HEK293 (cell line): Measurements from ENCODE around the gene CKMT2.

ENCODE experiments used
- CTCF ChIA-PET: fragments of 350-600 bp; formaldehyde crosslinking; extraction: SDS; loops from one replicate; lab custom pipeline; 2021; ENCODE audit warnings: antibody characterized with exemption; lab: Yijun Ruan, JAX
- POLR2A ChIA-PET: fragments of 300-600 bp; formaldehyde crosslinking; extraction: SDS; loops from one replicate; lab custom pipeline; 2020; ENCODE audit warnings: antibody characterized with exemption, inconsistent platforms; lab: Yijun Ruan, JAX
- H3K27ac ChIP-seq: fragments of 200-500 bp; sonication (Bioruptor generic); 2 replicates; pipeline ENCODE4 v1.5.1; 2014; ENCODE audit warnings: low read depth, low read length, control low read depth, inconsistent platforms; ENCODE audit errors: extremely low read depth
- H3K36me3 ChIP-seq, 2 experiments: fragments of 200-500 bp in 1 of 2; sonication (Bioruptor generic) in 1 of 2; 1 replicate in 1 of 2; 2 replicates in 1 of 2; pipeline ENCODE4 v1.5.1; 2014 to 2017; ENCODE audit warnings: inconsistent platforms in 2 of 2, low read length in 2 of 2; ENCODE audit not compliant: control insufficient read depth in 2 of 2, insufficient read depth in 1 of 2
- H3K4me1 ChIP-seq: fragments of 200-500 bp; sonication (Bioruptor generic); 2 replicates; pipeline ENCODE4 v1.5.1; 2014; ENCODE audit warnings: mild to moderate bottlenecking, low read length, inconsistent platforms; ENCODE audit not compliant: control insufficient read depth, insufficient read depth
- H3K4me3 ChIP-seq: 2 replicates; pipeline ENCODE4 v1.5.1; 2011; ENCODE audit warnings: low read depth, mild to moderate bottlenecking, control low read depth, low read length, moderate library complexity
- H3K9me3 ChIP-seq: fragments of 200-500 bp; sonication (Bioruptor generic); 2 replicates; pipeline ENCODE4 v1.5.1; 2014; ENCODE audit warnings: low read depth, low read length, inconsistent platforms; ENCODE audit not compliant: control insufficient read depth, insufficient read depth
- EGR2 ChIP-seq: fragments of 450-650 bp; formaldehyde crosslinking; IDR thresholded peaks from 2 replicates; pipeline ENCODE4 v1.5.1; 2016; ENCODE audit warnings: low read depth, missing biosample characterization, missing genetic modification characterization
- MYNN ChIP-seq: fragments of 450-650 bp; formaldehyde crosslinking; IDR thresholded peaks from 2 replicates; pipeline ENCODE4 v1.5.1; 2016; ENCODE audit warnings: missing biosample characterization, missing genetic modification characterization, borderline replicate concordance
- TCF7L2 ChIP-seq: IDR thresholded peaks from 2 replicates; pipeline ENCODE4 v1.6.1; 2011; ENCODE audit warnings: low read depth, mild to moderate bottlenecking, inconsistent platforms, low read length, moderate library complexity, borderline replicate concordance
- ZBTB1 ChIP-seq: fragments of 450-650 bp; formaldehyde crosslinking; IDR thresholded peaks from 2 replicates; pipeline ENCODE4 v1.5.1; 2016; ENCODE audit warnings: missing biosample characterization, missing genetic modification characterization
- ZEB2 ChIP-seq: fragments of 450-650 bp; formaldehyde crosslinking; IDR thresholded peaks from 2 replicates; pipeline ENCODE4 v1.5.1; 2016; ENCODE audit warnings: missing biosample characterization, missing genetic modification characterization
- ZFHX2 ChIP-seq: fragments of 450-650 bp; formaldehyde crosslinking; conservative IDR thresholded peaks from 2 replicates; pipeline ENCODE4 v1.5.1; 2016; ENCODE audit warnings: missing biosample characterization, missing genetic modification characterization
- ZNF121 ChIP-seq: fragments of 450-650 bp; formaldehyde crosslinking; IDR thresholded peaks from 2 replicates; pipeline ENCODE4 v1.5.1; 2016; ENCODE audit warnings: missing biosample characterization, missing genetic modification characterization
- ZNF155 ChIP-seq: fragments of 450-650 bp; formaldehyde crosslinking; IDR thresholded peaks from 2 replicates; pipeline ENCODE4 v1.5.1; 2016; ENCODE audit warnings: missing biosample characterization, missing genetic modification characterization
- ZNF16 ChIP-seq: fragments of 450-650 bp; formaldehyde crosslinking; IDR thresholded peaks from 2 replicates; pipeline ENCODE4 v1.5.1; 2016; ENCODE audit warnings: low read depth, missing biosample characterization, missing genetic modification characterization
- ZNF302 ChIP-seq: fragments of 450-650 bp; formaldehyde crosslinking; IDR thresholded peaks from 2 replicates; pipeline ENCODE4 v1.5.1; 2016; ENCODE audit warnings: missing biosample characterization, missing genetic modification characterization, low read depth
- ZNF404 ChIP-seq: fragments of 450-650 bp; formaldehyde crosslinking; IDR thresholded peaks from 2 replicates; pipeline ENCODE4 v1.5.1; 2017; ENCODE audit warnings: missing biosample characterization, missing genetic modification characterization
- ZNF423 ChIP-seq: fragments of 450-650 bp; formaldehyde crosslinking; IDR thresholded peaks from 2 replicates; pipeline ENCODE4 v1.5.1; 2016; ENCODE audit warnings: missing biosample characterization, missing genetic modification characterization
- ZNF473 ChIP-seq: fragments of 450-650 bp; formaldehyde crosslinking; IDR thresholded peaks from 2 replicates; pipeline ENCODE4 v1.5.1; 2017; ENCODE audit warnings: missing biosample characterization, missing genetic modification characterization
- ZNF48 ChIP-seq: fragments of 450-650 bp; formaldehyde crosslinking; IDR thresholded peaks from 2 replicates; pipeline ENCODE4 v1.5.1; 2016; ENCODE audit warnings: missing biosample characterization, missing genetic modification characterization
- ZNF555 ChIP-seq: fragments of 450-650 bp; formaldehyde crosslinking; conservative IDR thresholded peaks from 2 replicates; pipeline ENCODE4 v1.5.1; 2017; ENCODE audit warnings: missing biosample characterization, mild to moderate bottlenecking, missing genetic modification characterization, inconsistent platforms
- ZNF621 ChIP-seq: fragments of 450-650 bp; formaldehyde crosslinking; IDR thresholded peaks from 2 replicates; pipeline ENCODE4 v1.5.1; 2017; ENCODE audit warnings: missing biosample characterization, missing genetic modification characterization
- ZNF658 ChIP-seq: fragments of 450-650 bp; formaldehyde crosslinking; IDR thresholded peaks from 2 replicates; pipeline ENCODE4; 2016; ENCODE audit warnings: missing biosample characterization, missing genetic modification characterization
- ZNF660 ChIP-seq: fragments of 450-650 bp; IDR thresholded peaks from 2 replicates; pipeline ENCODE4 v1.5.1; 2018; ENCODE audit warnings: missing biosample characterization, mild to moderate bottlenecking, missing genetic modification characterization
- ZNF791 ChIP-seq: fragments of 450-650 bp; formaldehyde crosslinking; IDR thresholded peaks from 2 replicates; pipeline ENCODE4 v1.5.1; 2016; ENCODE audit warnings: missing biosample characterization, missing genetic modification characterization
- ZNF830 ChIP-seq: fragments of 450-650 bp; IDR thresholded peaks from 2 replicates; pipeline ENCODE4 v1.5.0; 2018; ENCODE audit warnings: missing biosample characterization, missing genetic modification characterization, low read depth, mild to moderate bottlenecking, moderate library complexity
- ZNF837 ChIP-seq: fragments of 450-650 bp; formaldehyde crosslinking; IDR thresholded peaks from 2 replicates; pipeline ENCODE4 v1.5.1; 2016; ENCODE audit warnings: missing biosample characterization, missing genetic modification characterization
- TF ChIP-seq, protein P1 (sequence below): fragments of 450-650 bp; formaldehyde crosslinking; IDR thresholded peaks from 2 replicates; pipeline ENCODE4 v1.5.1; 2016; ENCODE audit warnings: missing biosample characterization, missing genetic modification characterization
- TF ChIP-seq, protein P2 (sequence below): fragments of 450-650 bp; formaldehyde crosslinking; IDR thresholded peaks from 2 replicates; pipeline ENCODE4 v1.5.1; 2016; ENCODE audit warnings: missing biosample characterization, missing genetic modification characterization
- TF ChIP-seq, protein P3 (sequence below): fragments of 450-650 bp; formaldehyde crosslinking; IDR thresholded peaks from 2 replicates; pipeline ENCODE4 v1.5.1; 2016; ENCODE audit warnings: missing biosample characterization, missing genetic modification characterization, borderline replicate concordance

Gene CKMT2

DNA sequence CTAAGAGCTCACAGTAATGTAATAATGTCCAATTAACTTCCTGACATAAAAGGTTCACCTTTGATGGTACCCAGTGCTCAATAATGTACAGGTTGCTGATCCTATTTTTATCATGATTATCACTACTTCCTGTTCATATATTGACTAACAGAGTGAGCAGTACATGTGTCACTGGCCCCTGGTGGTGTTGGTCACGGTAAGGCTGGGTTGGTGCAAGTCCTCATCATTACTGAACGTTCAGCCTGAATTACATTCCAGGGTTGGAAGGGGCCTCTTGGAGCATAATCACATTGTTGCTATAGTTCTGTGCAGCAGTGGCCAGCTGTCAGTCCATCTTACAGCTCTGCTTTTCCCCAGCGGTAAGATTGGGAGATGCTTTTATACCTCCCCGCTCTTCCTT, 24.2 kb upstream of the CKMT2 start:
- TF ChIP-seq ZNF837 (tag by site-specific recombination) (no peak), ZNF830 (no peak), ZNF302 (tag by site-specific recombination) (no peak), ZNF791 (tag by site-specific recombination) (no peak)
- Histone ChIP-seq H3K36me3 (no peaks in the 10 kb centered on the region), H3K4me3 (no peak overlapping the region), H3K27ac (no peak overlapping the region), H3K4me1 (no peaks in the 10 kb centered on the region), H3K9me3 (no peaks in the 10 kb centered on the region)
- ChIA-PET POLR2A (no interaction called here), CTCF (interaction anchor here (0.6 kb wide), 1 partner anchor 240 kb away, joined by 3 read pairs; no protein-coding TSS in a partner anchor)

DNA sequence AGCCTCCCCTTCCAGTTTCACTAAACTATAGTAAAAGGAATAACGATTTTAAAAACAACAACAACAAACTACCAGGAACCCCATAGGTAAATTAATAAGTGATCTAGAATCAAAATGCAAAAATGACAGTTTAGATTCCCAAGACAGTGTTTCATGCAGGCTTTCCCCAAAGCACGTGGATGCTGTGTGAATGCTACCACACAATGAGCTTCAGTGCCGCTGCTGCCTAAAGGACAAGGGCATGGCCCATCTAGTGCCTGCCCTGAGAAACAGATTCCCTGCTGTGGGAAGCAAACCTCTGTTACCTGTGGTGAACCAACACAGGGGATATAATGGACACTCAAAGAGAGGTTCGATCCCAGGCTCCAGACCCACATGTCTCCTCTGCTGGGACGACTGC, 23.7 kb upstream of the CKMT2 start:
- Histone ChIP-seq H3K27ac (no peak overlapping the region), H3K36me3 (no peaks in the 10 kb centered on the region), H3K9me3 (no peaks in the 10 kb centered on the region), H3K4me1 (no peaks in the 10 kb centered on the region), H3K4me3 (no peak overlapping the region)
- POLR2A ChIA-PET: no interaction called here
- no peak for TF ChIP-seq ZNF302 (tag by site-specific recombination)
- no peak for TF ChIP-seq ZNF658 (tag by site-specific recombination)
- TF ChIP-seq ZNF660: no peak
- TF ChIP-seq TCF7L2: no peak
- TF ChIP-seq ZNF404: no peak
- CTCF ChIA-PET: interaction anchor here (0.6 to 0.9 kb wide), 2 partner anchors 14 to 241 kb away, joined by 3 read pairs; no protein-coding TSS in a partner anchor

DNA sequence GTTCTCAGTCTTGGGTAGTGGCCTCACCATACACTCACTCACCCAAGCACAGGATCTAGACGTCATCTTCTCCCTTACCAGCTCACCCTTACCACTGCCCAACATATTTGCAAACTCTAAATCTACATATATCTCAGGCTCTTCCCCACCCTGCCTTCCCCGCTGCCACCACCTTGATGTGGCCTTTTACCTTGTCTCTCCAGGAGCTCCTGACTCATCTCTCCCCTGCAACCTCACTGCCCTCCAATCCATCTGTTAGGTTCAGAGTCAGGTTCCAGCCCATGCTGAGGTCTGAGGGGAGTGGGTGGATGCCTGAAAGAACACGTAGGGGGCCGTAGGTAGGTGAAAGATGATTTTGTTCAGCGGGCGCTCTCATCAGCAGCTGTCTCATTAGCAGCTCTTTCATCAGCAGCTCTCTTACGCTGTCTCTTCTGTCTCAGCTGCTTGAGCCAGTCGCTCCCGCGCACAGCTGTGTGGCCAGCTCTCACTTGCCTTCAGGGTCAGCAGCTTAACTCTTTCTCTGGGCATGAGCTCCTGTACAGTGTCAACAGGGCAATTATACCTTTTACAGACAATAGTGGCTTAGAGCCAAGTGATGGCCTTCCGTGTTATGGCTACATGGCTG, 23.1 kb upstream of the CKMT2 start:
- Histone ChIP-seq H3K4me1 (no peaks in the 10 kb centered on the region), H3K9me3 (no peaks in the 10 kb centered on the region), H3K36me3 (no peaks in the 10 kb centered on the region), H3K27ac (no peak overlapping the region), H3K4me3 (no peak overlapping the region)
- POLR2A ChIA-PET: no interaction called here
- CTCF ChIA-PET: interaction anchor here (0.9 kb wide), 1 partner anchor 15 kb away, joined by 3 read pairs; no protein-coding TSS in a partner anchor
- 0 out of 2 replicates have a peak, but pooled peaks have one; percentile 14 for TF ChIP-seq ZFHX2 (tag by site-specific recombination)
- peak; percentile 58 for TF ChIP-seq EGR2 (tag by site-specific recombination)
- no peak for TF ChIP-seq ZNF16 (tag by site-specific recombination)
- TF ChIP-seq ZNF121: no peak
- TF ChIP-seq MYNN (tag by site-specific recombination): no peak
- no peak for TF ChIP-seq ZBTB1 (tag by site-specific recombination)
- TF ChIP-seq ZNF473 (tag by site-specific recombination): no peak
- TF ChIP-seq, all 188 proteins: peak for 2

DNA sequence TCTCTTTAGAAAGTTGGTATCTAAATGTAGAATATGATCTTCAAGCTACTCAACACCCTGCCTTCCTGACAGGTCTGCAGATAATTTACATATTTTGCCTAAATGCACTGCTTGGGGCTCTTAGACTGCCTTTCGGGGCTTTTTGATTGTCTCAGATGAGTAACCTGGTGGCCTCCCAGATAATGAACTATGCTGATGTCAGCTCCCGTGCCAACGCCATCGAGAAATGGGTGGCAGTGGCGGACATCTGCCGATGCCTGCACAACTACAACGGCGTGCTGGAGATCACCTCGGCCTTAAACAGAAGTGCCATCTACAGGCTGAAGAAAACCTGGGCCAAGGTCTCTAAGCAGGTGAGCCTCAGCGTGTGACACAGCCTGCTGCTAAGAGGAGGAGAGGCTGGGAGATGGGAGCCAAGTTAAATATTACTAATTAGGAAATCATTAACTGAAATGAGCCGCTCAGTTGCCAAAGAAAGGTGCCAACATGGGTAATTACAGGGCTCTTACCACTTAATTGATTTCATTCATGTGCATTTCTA, 20.8 kb upstream of the CKMT2 start:
- Histone ChIP-seq H3K4me3 (no peak overlapping the region), H3K36me3 (no peaks in the 10 kb centered on the region), H3K4me1 (no peaks in the 10 kb centered on the region), H3K27ac (no peak overlapping the region), H3K9me3 (no peaks in the 10 kb centered on the region)
- ChIA-PET POLR2A (no interaction called here), CTCF (no interaction called here)
- TF ChIP-seq ZNF423 (tag by site-specific recombination) (no peak), ZNF155 (no peak), ZNF555 (tag by site-specific recombination) (no peak), ZEB2 (tag by site-specific recombination) (no peak), ZNF48 (tag by site-specific recombination) (no peak), ZNF621 (tag by site-specific recombination) (no peak)
- TF ChIP-seq, protein P1, sequence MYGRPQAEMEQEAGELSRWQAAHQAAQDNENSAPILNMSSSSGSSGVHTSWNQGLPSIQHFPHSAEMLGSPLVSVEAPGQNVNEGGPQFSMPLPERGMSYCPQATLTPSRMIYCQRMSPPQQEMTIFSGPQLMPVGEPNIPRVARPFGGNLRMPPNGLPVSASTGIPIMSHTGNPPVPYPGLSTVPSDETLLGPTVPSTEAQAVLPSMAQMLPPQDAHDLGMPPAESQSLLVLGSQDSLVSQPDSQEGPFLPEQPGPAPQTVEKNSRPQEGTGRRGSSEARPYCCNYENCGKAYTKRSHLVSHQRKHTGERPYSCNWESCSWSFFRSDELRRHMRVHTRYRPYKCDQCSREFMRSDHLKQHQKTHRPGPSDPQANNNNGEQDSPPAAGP (tag by site-specific recombination): no peak
- TF ChIP-seq, protein P2, sequence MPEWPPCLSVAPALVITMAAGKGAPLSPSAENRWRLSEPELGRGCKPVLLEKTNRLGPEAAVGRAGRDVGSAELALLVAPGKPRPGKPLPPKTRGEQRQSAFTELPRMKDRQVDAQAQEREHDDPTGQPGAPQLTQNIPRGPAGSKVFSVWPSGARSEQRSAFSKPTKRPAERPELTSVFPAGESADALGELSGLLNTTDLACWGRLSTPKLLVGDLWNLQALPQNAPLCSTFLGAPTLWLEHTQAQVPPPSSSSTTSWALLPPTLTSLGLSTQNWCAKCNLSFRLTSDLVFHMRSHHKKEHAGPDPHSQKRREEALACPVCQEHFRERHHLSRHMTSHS: no peak
- TF ChIP-seq, protein P3, sequence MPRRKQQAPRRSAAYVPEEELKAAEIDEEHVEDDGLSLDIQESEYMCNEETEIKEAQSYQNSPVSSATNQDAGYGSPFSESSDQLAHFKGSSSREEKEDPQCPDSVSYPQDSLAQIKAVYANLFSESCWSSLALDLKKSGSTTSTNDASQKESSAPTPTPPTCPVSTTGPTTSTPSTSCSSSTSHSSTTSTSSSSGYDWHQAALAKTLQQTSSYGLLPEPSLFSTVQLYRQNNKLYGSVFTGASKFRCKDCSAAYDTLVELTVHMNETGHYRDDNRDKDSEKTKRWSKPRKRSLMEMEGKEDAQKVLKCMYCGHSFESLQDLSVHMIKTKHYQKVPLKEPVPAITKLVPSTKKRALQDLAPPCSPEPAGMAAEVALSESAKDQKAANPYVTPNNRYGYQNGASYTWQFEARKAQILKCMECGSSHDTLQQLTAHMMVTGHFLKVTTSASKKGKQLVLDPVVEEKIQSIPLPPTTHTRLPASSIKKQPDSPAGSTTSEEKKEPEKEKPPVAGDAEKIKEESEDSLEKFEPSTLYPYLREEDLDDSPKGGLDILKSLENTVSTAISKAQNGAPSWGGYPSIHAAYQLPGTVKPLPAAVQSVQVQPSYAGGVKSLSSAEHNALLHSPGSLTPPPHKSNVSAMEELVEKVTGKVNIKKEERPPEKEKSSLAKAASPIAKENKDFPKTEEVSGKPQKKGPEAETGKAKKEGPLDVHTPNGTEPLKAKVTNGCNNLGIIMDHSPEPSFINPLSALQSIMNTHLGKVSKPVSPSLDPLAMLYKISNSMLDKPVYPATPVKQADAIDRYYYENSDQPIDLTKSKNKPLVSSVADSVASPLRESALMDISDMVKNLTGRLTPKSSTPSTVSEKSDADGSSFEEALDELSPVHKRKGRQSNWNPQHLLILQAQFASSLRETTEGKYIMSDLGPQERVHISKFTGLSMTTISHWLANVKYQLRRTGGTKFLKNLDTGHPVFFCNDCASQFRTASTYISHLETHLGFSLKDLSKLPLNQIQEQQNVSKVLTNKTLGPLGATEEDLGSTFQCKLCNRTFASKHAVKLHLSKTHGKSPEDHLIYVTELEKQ (tag by site-specific recombination): no peak
